ENCODE results near the gene ANKRD13D. TPM values are rescaled to one million over a fixed set of nuclear protein-coding genes. Genes with fewer than 3 reads are reported as not detected.

ANKRD13D gene
- polyA plus RNA-seq, 4 donors, result 21.3 to 32.9 (median 27.4) TPM

- no peak for DNase-seq (ENCODE audit: low read depth in 4 of 4, low spot score in 3 of 4)
Observed at GRCh38 chr11:67301313-67301921, 12.3 kb downstream of the ANKRD13D start.

GRCh38 chr11:67301951-67302516, 12.9 kb downstream of the ANKRD13D start:
- no peak for DNase-seq (ENCODE audit: low read depth in 4 of 4, low spot score in 3 of 4)

GRCh38 chr11:67302571-67303131, 13.5 kb downstream of the ANKRD13D start:
- DNase-seq (ENCODE audit: low read depth in 4 of 4, low spot score in 3 of 4), result no peak

- no peak for DNase-seq (ENCODE audit: low read depth in 4 of 4, low spot score in 3 of 4)
Observed at GRCh38 chr11:67303132-67303834, 14.2 kb downstream of the ANKRD13D start, which contains the start of gene SSH3. Gene SSH3 (plus strand): TSS chr11:67303530. CDS start chr11:67303626, 96 bp downstream.

- no peak for DNase-seq (ENCODE audit: low read depth in 4 of 4, low spot score in 3 of 4)
Observed at GRCh38 chr11:67303835-67304411, 14.8 kb downstream of the ANKRD13D start.

- no peak for DNase-seq (ENCODE audit: low read depth in 4 of 4, low spot score in 3 of 4)
Observed at GRCh38 chr11:67304511-67305113, 15.5 kb downstream of the ANKRD13D start.

- DNase-seq (ENCODE audit: low read depth in 4 of 4, low spot score in 3 of 4), result no peak
Observed at GRCh38 chr11:67306769-67307544, 17.9 kb downstream of the ANKRD13D start.

- DNase-seq (ENCODE audit: low read depth in 4 of 4, low spot score in 3 of 4), result no peak
Observed at GRCh38 chr11:67307545-67308001, 18.5 kb downstream of the ANKRD13D start.

- DNase-seq (ENCODE audit: low read depth in 4 of 4, low spot score in 3 of 4), result no peak
Observed at GRCh38 chr11:67308031-67308866, 19.1 kb downstream of the ANKRD13D start.

GRCh38 chr11:67309166-67309565, 20.1 kb downstream of the ANKRD13D start:
- DNase-seq (ENCODE audit: low read depth in 4 of 4, low spot score in 3 of 4), result no peak

- DNase-seq (ENCODE audit: low read depth in 4 of 4, low spot score in 3 of 4), result no peak
Observed at GRCh38 chr11:67309661-67310061, 20.6 kb downstream of the ANKRD13D start.

- no peak for DNase-seq (ENCODE audit: low read depth in 4 of 4, low spot score in 3 of 4)
Observed at GRCh38 chr11:67310246-67311050, 21.3 kb downstream of the ANKRD13D start.

GRCh38 chr11:67311051-67311555, 22.0 kb downstream of the ANKRD13D start:
- no peak for DNase-seq (ENCODE audit: low read depth in 4 of 4, low spot score in 3 of 4)

- DNase-seq (ENCODE audit: low read depth in 4 of 4, low spot score in 3 of 4), result no peak
Observed at GRCh38 chr11:67311556-67312082, 22.5 kb downstream of the ANKRD13D start.

GRCh38 chr11:67312187-67313021, 23.3 kb downstream of the ANKRD13D start:
- DNase-seq (ENCODE audit: low read depth in 4 of 4, low spot score in 3 of 4), result no peak

GRCh38 chr11:67313125-67313890, 24.2 kb downstream of the ANKRD13D start:
- DNase-seq (ENCODE audit: low read depth in 4 of 4, low spot score in 3 of 4), result no peak
